Mesenchymal stem cell (in vitro differentiated cells and primary cell): Measurements from ENCODE around the gene MGAT4D.

ENCODE experiments used
- DNase-seq: peaks from one replicate; pipeline ENCODE4 v3.0.0-alpha.2; 2013
- H2AFZ ChIP-seq: one replicate; pipeline ENCODE4 v1.6.1; 2013; ENCODE audit warnings: low read depth, mild to moderate bottlenecking, control low read depth, inconsistent platforms, low read length, moderate library complexity
- H2AK5ac ChIP-seq: 2 replicates; pipeline ENCODE4 v1.6.1; 2013; ENCODE audit warnings: low read length, moderate library complexity, mild to moderate bottlenecking, inconsistent platforms; ENCODE audit not compliant: severe bottlenecking
- H2BK120ac ChIP-seq: one replicate; pipeline ENCODE4 v1.6.1; 2013; ENCODE audit warnings: low read depth, mild to moderate bottlenecking, inconsistent platforms, low read length, moderate library complexity
- H2BK12ac ChIP-seq, 2 experiments: one replicate each; pipeline ENCODE4 v1.6.1; 2013; ENCODE audit warnings: inconsistent platforms in 2 of 2, low read length in 2 of 2, mild to moderate bottlenecking in 2 of 2, moderate library complexity in 2 of 2, control low read depth in 1 of 2
- H2BK15ac ChIP-seq: one replicate; pipeline ENCODE4 v1.6.1; 2013; ENCODE audit warnings: mild to moderate bottlenecking, low read depth, inconsistent platforms; ENCODE audit not compliant: poor library complexity, severe bottlenecking
- H2BK5ac ChIP-seq: 2 replicates; pipeline ENCODE4 v1.6.1; 2013; ENCODE audit warnings: low read depth, mild to moderate bottlenecking, low read length, control low read depth, inconsistent platforms; ENCODE audit not compliant: poor library complexity, severe bottlenecking
- H3K14ac ChIP-seq, 2 experiments: one replicate each; pipeline ENCODE4 v1.6.1; 2013; ENCODE audit warnings: inconsistent platforms in 2 of 2, low read length in 2 of 2, control low read depth in 1 of 2, mild to moderate bottlenecking in 1 of 2, moderate library complexity in 1 of 2
- H3K18ac ChIP-seq, 2 experiments: one replicate each; pipeline ENCODE4 v1.6.1; 2013; ENCODE audit warnings: inconsistent platforms in 2 of 2, low read length in 2 of 2, control low read depth in 1 of 2, low read depth in 1 of 2, mild to moderate bottlenecking in 1 of 2
- H3K23ac ChIP-seq, 2 experiments: one replicate each; pipeline ENCODE4 v1.6.1; 2013; ENCODE audit warnings: inconsistent platforms in 2 of 2, low read length in 2 of 2, mild to moderate bottlenecking in 2 of 2, moderate library complexity in 2 of 2, control low read depth in 1 of 2
- H3K27ac ChIP-seq: 2 replicates; pipeline ENCODE4 v1.5.1; 2013; ENCODE audit warnings: mild to moderate bottlenecking, moderate library complexity, low read length, control low read depth, inconsistent platforms; ENCODE audit not compliant: poor library complexity, severe bottlenecking
- H3K27me3 ChIP-seq, 2 experiments: 2 replicates each; pipeline versions ENCODE4 v1.6.1 to v1.7.0; 2013; ENCODE audit warnings: low read length in 2 of 2, mild to moderate bottlenecking in 2 of 2, moderate library complexity in 2 of 2, control low read depth in 1 of 2, inconsistent platforms in 1 of 2; ENCODE audit not compliant: control insufficient read depth in 1 of 2, insufficient read depth in 1 of 2
- H3K36me3 ChIP-seq, 2 experiments: 2 replicates each; pipeline versions ENCODE4 v1.6.1 to v1.7.0; 2013; ENCODE audit warnings: low read length in 2 of 2, control low read depth in 1 of 2, inconsistent platforms in 1 of 2, low read depth in 1 of 2, mild to moderate bottlenecking in 1 of 2; ENCODE audit not compliant: insufficient read depth in 2 of 2, control insufficient read depth in 1 of 2
- H3K4ac ChIP-seq, 2 experiments: one replicate each; pipeline ENCODE4 v1.6.1; 2013; ENCODE audit warnings: inconsistent platforms in 2 of 2, low read length in 2 of 2, mild to moderate bottlenecking in 2 of 2, moderate library complexity in 2 of 2, control low read depth in 1 of 2, low read depth in 1 of 2
- H3K4me1 ChIP-seq: 2 replicates; pipeline ENCODE4 v1.6.1; 2013; ENCODE audit warnings: low read depth, low read length, control low read depth; ENCODE audit not compliant: control insufficient read depth, insufficient read depth
- H3K4me2 ChIP-seq: 2 replicates; pipeline ENCODE4 v1.6.1; 2013; ENCODE audit warnings: low read length, mild to moderate bottlenecking, inconsistent platforms; ENCODE audit not compliant: poor library complexity, severe bottlenecking
- H3K4me3 ChIP-seq, 2 experiments: 2 replicates each; pipeline versions ENCODE4 v1.5.1 to v1.7.0; 2013; ENCODE audit warnings: low read length in 2 of 2, mild to moderate bottlenecking in 2 of 2, control low read depth in 1 of 2, low read depth in 1 of 2; ENCODE audit not compliant: insufficient read depth in 1 of 2
- H3K79me1 ChIP-seq: replicated peaks from 2 replicates; pipeline ENCODE4 v1.6.1; 2013; ENCODE audit warnings: mild to moderate bottlenecking, control low read depth, low read length, inconsistent platforms; ENCODE audit not compliant: poor library complexity, severe bottlenecking
- H3K9ac ChIP-seq: 2 replicates; pipeline ENCODE4 v1.7.0; 2013; ENCODE audit warnings: mild to moderate bottlenecking, low read length, moderate library complexity
- H3K9me3 ChIP-seq: 2 replicates; pipeline ENCODE4 v1.7.0; 2013; ENCODE audit warnings: mild to moderate bottlenecking, low read length; ENCODE audit not compliant: control insufficient read depth
- H4K8ac ChIP-seq: one replicate; pipeline ENCODE4 v1.6.1; 2013; ENCODE audit warnings: inconsistent platforms, mild to moderate bottlenecking, low read length, moderate library complexity
- H4K91ac ChIP-seq: one replicate; pipeline ENCODE4 v1.6.1; 2013; ENCODE audit warnings: mild to moderate bottlenecking, low read length, inconsistent platforms
- WGBS: methylation state at CpG from one replicate; pipeline ENCODE4 v1.1.7; 2013; ENCODE audit warnings: mixed read lengths; 5-methylcytosine and 5-hydroxymethylcytosine counted together

Gene MGAT4D

GRCh38 chr4:140463614-140464013, 34.5 kb downstream of the MGAT4D start:
- H2BK120ac ChIP-seq = no peak overlapping the region
- no peak overlapping the region for H3K4me3 ChIP-seq
- H2BK5ac ChIP-seq = no peak overlapping the region
- no peaks in the 10 kb centered on the region for H3K79me1 ChIP-seq
- no peak overlapping the region for H3K4me2 ChIP-seq
- no peak overlapping the region for H2BK15ac ChIP-seq
- no peak overlapping the region for H2AK5ac ChIP-seq
- no peak overlapping the region for H3K27ac ChIP-seq
- no peak overlapping the region for H3K18ac ChIP-seq
- no peaks in the 10 kb centered on the region for H3K9me3 ChIP-seq
- H4K91ac ChIP-seq = no peak overlapping the region
- 73% methylated on average over 1 of the region's 1 CpG for WGBS
- no peaks in the 10 kb centered on the region for H3K36me3 ChIP-seq
- no peak for DNase-seq
- no peak overlapping the region for H2BK12ac ChIP-seq
- no peak overlapping the region for H3K14ac ChIP-seq
- no peak overlapping the region for H3K4ac ChIP-seq
- no peak overlapping the region for H3K9ac ChIP-seq
- H3K4me1 ChIP-seq = no peaks in the 10 kb centered on the region
- no peak overlapping the region for H2AFZ ChIP-seq
- no peaks in the 10 kb centered on the region for H3K27me3 ChIP-seq
- no peak overlapping the region for H3K23ac ChIP-seq
- H4K8ac ChIP-seq = no peak overlapping the region

- Histone ChIP-seq H3K18ac (no peak overlapping the region), H4K8ac (no peak overlapping the region), H2BK5ac (no peak overlapping the region), H3K36me3 (no peaks in the 10 kb centered on the region), H2BK12ac (no peak overlapping the region), H3K4me1 (no peaks in the 10 kb centered on the region), H2AK5ac (no peak overlapping the region), H3K14ac (no peak overlapping the region), H3K9me3 (no peaks in the 10 kb centered on the region), H2BK15ac (no peak overlapping the region), H2BK120ac (no peak overlapping the region), H3K27me3 (no peaks in the 10 kb centered on the region), H3K79me1 (no peaks in the 10 kb centered on the region), H3K4ac (no peak overlapping the region), H4K91ac (no peak overlapping the region), H3K27ac (no peak overlapping the region), H3K23ac (no peak overlapping the region), H2AFZ (no peak overlapping the region), H3K9ac (no peak overlapping the region), H3K4me3 (no peak overlapping the region), H3K4me2 (no peak overlapping the region)
- 63% methylated on average over 3 of the region's 3 CpGs for WGBS
- no peak for DNase-seq
Measured at GRCh38 chr4:140463182-140463581, 34.9 kb downstream of the MGAT4D start.

DNA sequence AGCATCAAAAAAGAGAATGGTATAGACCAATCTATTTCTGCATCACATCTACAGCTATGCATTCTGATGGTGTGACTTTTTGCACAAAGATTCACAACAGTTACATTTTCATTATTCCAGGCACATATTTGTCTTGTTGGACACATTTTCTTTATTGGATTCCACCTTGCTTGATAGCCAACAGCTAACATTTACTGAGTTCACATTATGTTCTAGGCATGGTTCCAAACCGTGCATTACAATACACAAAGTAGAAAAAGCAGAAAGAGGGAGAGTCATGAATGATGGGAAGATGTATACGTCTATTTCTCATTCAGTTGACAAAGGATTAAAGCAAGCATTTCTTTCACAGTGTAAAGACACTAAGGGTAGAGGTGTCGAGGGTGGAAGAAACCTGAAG, 47.7 kb downstream of the MGAT4D start:
- no peak overlapping the region for H2AK5ac ChIP-seq
- H2BK15ac ChIP-seq = no peak overlapping the region
- no peak overlapping the region for H2AFZ ChIP-seq
- no peak overlapping the region for H2BK12ac ChIP-seq
- no peak overlapping the region for H3K9ac ChIP-seq
- H3K14ac ChIP-seq = no peak overlapping the region
- H3K36me3 ChIP-seq = no peaks in the 10 kb centered on the region
- no peaks in the 10 kb centered on the region for H3K4me1 ChIP-seq
- H2BK120ac ChIP-seq = no peak overlapping the region
- WGBS = 94% methylated on average over 2 of the region's 3 CpGs
- no peak for DNase-seq
- no peak overlapping the region for H4K8ac ChIP-seq
- no peak overlapping the region for H3K4me3 ChIP-seq
- no peak overlapping the region for H2BK5ac ChIP-seq
- H3K18ac ChIP-seq = no peak overlapping the region
- no peaks in the 10 kb centered on the region for H3K27me3 ChIP-seq
- no peak overlapping the region for H3K27ac ChIP-seq
- H3K9me3 ChIP-seq = no peaks in the 10 kb centered on the region
- H4K91ac ChIP-seq = no peak overlapping the region
- H3K23ac ChIP-seq = no peak overlapping the region
- H3K4ac ChIP-seq = no peak overlapping the region
- no peaks in the 10 kb centered on the region for H3K79me1 ChIP-seq
- H3K4me2 ChIP-seq = no peak overlapping the region

DNA sequence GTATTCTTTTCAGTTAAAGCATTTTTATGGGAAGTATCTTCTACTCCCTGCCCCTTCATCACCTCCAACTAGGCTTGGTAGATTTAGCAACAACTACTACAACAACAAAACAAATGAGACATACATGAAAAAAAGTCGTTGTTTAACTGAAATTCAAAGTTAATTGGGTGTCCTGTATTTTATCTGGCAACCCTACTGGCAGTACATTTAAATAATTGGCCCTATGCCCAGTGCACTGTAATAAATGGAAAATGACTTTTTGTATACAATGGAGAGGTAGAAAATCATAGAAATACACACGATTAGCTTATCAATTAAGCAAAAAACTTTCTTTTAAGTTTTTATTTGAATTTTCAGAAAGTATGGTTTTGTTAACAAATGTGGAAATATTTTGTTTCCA, 49.3 kb downstream of the MGAT4D start:
- WGBS = no CpG with 5 or more reads among the region's 2 CpGs
- no peak overlapping the region for H2BK15ac ChIP-seq
- no peak overlapping the region for H3K9ac ChIP-seq
- H3K79me1 ChIP-seq = no peaks in the 10 kb centered on the region
- H4K8ac ChIP-seq = no peak overlapping the region
- no peak overlapping the region for H3K4me2 ChIP-seq
- no peak overlapping the region for H2BK5ac ChIP-seq
- H2AK5ac ChIP-seq = no peak overlapping the region
- no peak overlapping the region for H2AFZ ChIP-seq
- H3K4me3 ChIP-seq = no peak overlapping the region
- DNase-seq = no peak
- H3K9me3 ChIP-seq = no peaks in the 10 kb centered on the region
- H3K27me3 ChIP-seq = no peaks in the 10 kb centered on the region
- H2BK12ac ChIP-seq = no peak overlapping the region
- no peaks in the 10 kb centered on the region for H3K4me1 ChIP-seq
- no peak overlapping the region for H3K18ac ChIP-seq
- no peak overlapping the region for H4K91ac ChIP-seq
- H3K4ac ChIP-seq = no peak overlapping the region
- no peak overlapping the region for H3K14ac ChIP-seq
- no peak overlapping the region for H3K27ac ChIP-seq
- no peak overlapping the region for H2BK120ac ChIP-seq
- no peak overlapping the region for H3K23ac ChIP-seq
- no peaks in the 10 kb centered on the region for H3K36me3 ChIP-seq
